Measurements from ENCODE around the gene TRAF7.

Gene TRAF7

DNA sequence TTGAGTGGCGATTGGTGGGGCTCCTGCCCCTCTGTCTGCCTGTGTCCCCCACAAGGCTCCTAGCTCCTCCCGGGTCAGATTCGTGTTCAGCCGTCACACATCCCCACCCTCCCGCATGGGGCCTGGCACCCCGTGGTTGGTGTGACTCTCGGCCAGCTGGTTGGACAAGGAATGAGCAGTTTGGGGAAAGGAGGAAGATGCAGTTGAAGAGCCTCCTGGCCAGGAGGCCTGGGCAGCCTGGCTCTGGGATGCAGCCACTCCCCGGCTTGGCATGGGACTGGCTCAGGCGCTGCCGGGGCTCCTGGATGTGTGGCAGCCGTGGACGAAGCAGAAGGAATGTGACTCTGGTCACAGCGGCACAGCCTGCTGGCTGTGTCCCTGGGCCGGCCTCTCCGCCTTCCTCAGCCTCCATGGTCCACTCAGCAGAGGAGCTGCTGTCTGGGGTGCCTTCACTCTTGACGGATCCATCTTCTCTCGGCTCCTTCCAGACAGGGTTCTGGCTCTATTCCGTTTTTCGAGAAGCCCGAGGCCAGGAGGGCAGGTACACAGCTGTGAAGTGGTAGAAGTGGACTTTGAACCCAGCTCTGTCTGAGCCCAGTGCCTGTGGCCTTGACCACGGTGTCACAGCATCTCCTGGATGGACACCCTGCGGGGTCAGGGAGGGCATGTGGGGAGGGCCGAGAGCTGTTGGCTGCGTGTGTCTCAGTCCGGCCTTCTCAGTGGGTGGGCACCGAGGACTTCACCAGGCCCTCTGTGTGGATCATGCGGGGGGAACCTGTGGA, 2.1 kb downstream of the TRAF7 start:
- TF ChIP-seq, protein P1, sequence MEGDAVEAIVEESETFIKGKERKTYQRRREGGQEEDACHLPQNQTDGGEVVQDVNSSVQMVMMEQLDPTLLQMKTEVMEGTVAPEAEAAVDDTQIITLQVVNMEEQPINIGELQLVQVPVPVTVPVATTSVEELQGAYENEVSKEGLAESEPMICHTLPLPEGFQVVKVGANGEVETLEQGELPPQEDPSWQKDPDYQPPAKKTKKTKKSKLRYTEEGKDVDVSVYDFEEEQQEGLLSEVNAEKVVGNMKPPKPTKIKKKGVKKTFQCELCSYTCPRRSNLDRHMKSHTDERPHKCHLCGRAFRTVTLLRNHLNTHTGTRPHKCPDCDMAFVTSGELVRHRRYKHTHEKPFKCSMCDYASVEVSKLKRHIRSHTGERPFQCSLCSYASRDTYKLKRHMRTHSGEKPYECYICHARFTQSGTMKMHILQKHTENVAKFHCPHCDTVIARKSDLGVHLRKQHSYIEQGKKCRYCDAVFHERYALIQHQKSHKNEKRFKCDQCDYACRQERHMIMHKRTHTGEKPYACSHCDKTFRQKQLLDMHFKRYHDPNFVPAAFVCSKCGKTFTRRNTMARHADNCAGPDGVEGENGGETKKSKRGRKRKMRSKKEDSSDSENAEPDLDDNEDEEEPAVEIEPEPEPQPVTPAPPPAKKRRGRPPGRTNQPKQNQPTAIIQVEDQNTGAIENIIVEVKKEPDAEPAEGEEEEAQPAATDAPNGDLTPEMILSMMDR (IDR thresholded peaks at IDR 0.05): no peak

DNA sequence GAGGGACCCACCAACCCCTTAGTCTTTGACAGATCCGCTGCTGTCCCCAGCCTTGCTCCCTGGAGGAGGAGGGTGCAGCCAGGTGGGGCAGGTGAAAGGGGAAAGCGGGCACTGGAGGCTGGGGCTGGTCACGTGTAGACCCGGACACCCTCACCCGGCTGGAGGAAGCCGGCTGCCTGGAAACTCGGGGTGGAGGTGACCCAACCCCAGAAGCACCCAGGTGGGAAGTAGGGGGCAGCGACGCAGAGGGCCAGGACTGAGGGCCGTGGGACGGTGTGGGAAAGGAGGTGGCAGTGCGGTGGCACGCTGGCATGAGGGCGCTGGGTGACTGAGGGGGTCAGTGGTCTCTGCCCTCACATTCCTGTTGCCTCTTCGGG, 2.7 kb downstream of the TRAF7 start:
- TF ChIP-seq, protein P1 (IDR thresholded peaks at IDR 0.05): no peak

DNA sequence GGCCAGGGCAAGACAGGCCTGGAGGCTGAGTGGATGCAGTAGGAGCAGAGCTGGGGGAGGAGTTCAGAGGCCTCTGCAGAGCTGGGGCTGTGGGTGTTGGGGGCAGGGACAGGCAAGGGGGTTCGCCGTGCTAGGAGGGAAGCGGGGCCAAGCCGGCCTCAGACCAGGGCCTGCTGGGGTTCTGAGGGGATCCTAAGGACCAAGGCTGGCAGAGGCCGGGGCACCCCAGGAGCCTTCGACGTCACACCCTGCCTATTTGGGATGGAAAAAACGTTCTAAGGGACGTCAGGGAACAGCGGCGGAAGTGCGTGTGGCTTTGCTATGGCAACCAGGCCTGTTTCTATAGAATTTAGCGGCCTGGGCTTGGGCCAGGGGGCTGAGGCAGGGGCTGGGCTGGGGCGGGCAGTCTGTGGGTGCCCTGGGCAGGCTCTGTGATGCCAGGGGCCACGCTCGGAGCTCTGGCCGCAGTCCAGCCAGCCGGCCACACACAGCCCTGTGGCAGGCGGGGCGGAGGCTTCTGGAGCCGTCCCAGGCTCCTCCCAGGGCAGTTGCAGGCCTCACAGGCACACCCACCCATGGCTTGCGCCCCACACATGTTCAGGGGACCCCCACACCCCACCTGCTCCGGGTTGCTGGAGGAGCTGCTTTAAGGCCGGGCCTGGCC, 3.7 kb downstream of the TRAF7 start:
- TF ChIP-seq, protein P1 (IDR thresholded peaks at IDR 0.05): no peak

DNA sequence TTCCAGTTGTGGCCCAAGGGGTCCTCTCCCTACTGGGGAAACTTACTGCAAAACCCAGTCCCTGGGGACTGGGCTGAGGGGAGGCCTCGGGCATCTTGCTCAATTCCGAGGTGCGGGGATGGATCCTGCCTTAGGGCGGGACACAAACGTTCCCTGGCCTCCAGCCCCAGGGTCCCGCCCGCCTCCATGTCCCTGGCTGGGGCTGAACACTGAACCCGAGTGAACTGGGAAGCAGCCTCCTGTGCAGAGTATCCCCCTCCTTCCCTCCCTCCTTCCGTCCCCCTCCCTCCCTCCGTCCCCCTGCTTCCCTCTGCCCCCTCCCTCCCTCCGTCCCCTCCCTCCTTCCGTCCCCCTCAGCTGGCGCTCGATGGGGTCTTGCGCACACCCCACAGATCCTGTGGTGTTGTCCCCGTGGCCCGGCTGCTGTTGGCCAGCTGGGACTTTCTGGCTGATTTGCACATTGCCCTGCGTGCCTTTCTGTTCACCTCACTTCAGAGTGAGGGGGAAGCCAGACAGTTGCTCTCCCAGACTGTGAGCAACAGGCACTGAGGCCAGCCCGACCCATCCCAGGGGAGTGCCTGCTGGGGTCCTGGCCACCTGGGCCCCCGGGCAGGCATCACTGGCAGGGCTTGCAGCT, 5.5 kb downstream of the TRAF7 start:
- TF ChIP-seq, protein P1 (IDR thresholded peaks at IDR 0.05): no peak

DNA sequence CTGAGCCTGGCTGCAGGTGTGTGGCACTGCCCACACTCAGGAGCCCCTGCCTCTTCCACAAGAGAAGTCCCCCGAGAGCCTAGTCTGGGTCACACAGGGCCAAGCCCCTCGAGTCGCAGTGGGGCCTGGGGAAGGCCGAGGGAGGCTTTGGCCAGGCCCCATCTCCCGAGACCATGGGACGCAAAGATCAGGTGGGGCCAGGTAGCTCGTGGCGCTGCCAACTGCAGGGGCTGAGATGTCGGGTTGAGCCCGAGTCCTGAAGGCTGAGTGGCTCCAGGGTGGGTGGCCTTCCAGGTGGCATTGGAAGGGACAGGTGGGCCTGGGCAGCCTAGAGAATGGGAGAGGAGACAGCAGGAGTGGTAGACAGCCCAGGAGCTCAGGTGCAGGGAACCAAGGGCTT, 6.3 kb downstream of the TRAF7 start:
- TF ChIP-seq, protein P1 (IDR thresholded peaks at IDR 0.05): no peak

DNA sequence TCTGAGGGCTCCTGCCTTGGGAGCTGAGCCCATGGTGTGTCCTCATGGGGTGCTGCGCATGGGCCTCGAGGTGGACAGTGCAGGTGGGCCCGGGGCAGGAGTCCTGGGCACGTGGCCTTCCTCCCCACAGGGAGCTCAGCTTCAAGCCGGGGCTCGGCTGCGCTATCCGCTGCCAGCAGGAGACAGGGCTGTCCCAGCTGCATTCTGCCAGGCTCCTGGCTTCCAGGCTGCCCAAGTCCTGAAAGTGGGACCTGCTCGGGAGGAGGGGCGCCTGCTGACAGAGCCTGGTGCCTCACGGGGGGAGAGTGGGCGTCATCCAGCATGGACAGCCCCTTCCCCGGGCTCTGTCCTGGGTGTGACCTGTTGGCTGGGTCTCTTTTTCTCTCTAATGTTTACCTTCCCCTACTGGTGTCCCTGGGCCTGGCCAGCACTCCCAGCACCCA, 7.1 kb downstream of the TRAF7 start:
- TF ChIP-seq, protein P1 (IDR thresholded peaks at IDR 0.05): no peak

DNA sequence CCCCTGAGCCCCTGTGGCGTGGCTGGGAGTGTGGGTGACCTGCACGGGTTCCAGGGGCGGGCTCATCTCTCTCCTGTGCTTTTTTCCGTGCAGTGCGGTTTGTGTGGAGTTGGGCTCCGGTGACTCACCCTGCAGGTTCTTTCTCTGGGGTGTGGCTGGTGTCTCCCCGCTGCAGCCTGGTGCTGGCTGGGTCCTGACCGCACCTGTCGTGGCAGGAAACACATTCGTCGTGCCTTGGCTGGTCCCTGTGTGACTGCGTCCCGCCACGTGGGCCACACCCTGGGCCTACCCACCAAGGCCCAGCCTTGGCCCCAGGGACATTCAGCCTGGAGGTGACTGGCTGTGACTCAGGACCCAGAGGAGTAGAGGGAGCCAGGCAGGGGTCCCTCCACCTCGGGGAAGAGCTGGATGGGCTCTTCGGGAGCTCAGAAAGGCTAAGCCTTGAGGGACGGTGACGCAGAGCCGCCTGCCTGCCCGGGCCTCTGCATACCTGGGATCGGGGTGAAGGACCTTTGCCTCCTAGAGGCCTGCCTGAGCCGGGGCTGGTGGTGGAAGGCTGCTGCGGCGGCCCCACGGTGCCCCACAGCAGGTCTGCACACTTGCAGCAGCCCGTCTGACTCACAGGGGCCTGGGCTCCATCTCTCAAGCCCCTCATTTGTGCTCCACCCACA, 7.8 kb downstream of the TRAF7 start:
- TF ChIP-seq, protein P1 (IDR thresholded peaks at IDR 0.05): no peak
